Suprapubic skin (tissue), 3 donors: ENCODE results near the gene ST6GALNAC6.

Experiments used
- CTCF ChIP-seq, 2 donors: fragments of 200-600 bp in 1 of 2; fragments of 450-650 bp in 1 of 2; sonication (generic) in 1 of 2; IDR thresholded peaks; one replicate each; pipeline ENCODE4 v1.5.1; 2016 to 2019; ENCODE audit warnings: antibody characterized with exemption in 2 of 2, mild to moderate bottlenecking in 1 of 2, moderate library complexity in 1 of 2
- POLR2A ChIP-seq, 2 donors: fragments of 450-650 bp; IDR thresholded peaks; one replicate each; pipeline ENCODE4 v1.6.1; 2017; ENCODE audit warnings: antibody characterized with exemption in 2 of 2, mild to moderate bottlenecking in 2 of 2, moderate library complexity in 2 of 2

DNA sequence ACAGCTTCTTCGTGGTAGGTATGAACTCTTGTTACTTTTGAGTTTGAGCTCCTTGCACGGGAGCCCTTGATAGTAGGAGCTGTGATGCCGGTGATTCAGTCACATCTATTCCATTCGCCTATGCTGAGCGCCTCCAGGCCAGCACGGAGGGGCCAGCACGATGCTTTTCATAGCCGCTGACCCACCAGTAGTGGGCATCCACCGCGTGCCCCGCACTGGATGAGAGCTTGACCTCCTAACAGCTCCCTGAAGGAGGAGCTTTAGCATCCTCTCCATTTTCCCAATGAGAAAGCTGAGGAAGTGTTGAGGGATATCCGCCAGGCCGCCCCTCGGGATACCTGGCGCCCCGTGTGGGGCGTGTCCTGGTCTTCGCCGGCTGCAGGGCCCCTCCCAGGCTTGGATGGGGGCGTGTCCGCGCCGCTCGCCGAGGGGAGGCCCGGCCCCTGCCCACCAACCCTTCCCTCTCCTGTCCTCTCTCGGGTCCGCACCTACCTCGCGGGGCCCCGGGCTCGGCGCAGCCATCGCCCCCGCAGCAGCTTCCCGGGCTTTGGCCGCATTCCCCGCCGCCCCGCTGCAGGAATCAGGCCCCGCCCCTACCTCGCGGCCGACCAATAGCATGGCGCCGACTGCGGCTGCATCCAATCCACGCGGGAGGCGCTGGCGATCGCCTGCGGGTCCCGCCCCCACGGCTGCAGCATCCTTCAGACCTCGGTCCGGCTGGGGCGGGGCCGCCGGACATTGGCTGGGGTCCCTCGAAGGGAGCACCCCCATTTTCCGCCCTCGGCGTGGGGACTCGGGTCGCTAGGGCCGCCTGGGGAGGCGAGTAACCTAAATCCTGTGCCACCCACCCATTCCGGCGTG, 31.1 kb upstream of the ST6GALNAC6 start, which contains the start of gene PIP5KL1:
- no peak for TF ChIP-seq POLR2A (IDR thresholded peaks at IDR 0.05)
- TF ChIP-seq CTCF (IDR thresholded peaks at IDR 0.05): no peak
